LNCaP clone FGC (cell line): ENCODE results near the gene NHLRC2.

Experiments
- DNase-seq: peaks from one replicate; pipeline ENCODE4 v3.0.0-alpha.2; 2011; ENCODE audit warnings: low read depth
- H3K4me3 ChIP-seq: 2 replicates; pipeline ENCODE4 v1.5.1; 2011; ENCODE audit warnings: mild to moderate bottlenecking, low read depth, low read length, control low read depth
- TF ChIP-seq, protein P1 (sequence below): IDR thresholded peaks from 2 replicates; pipeline ENCODE4 v1.5.1; 2012; ENCODE audit warnings: mild to moderate bottlenecking; ENCODE audit not compliant: control insufficient read depth, insufficient read depth; ENCODE audit errors: extremely low read depth

NHLRC2 gene

DNA sequence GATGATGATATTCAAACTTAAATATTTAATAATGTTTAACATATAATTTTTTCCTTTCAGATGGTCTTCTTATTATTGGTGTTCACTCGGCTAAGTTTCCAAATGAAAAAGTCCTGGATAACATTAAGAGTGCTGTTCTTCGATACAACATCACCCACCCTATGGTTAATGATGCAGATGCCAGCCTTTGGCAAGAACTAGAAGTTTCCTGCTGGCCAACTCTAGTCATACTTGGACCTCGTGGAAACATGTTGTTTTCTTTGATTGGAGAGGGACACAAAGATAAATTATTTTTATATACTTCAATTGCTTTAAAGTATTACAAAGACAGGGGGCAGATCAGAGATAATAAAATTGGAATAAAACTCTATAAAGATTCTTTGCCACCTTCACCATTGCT is 22.0 kb downstream of the NHLRC2 start:
- TF ChIP-seq, protein P1, sequence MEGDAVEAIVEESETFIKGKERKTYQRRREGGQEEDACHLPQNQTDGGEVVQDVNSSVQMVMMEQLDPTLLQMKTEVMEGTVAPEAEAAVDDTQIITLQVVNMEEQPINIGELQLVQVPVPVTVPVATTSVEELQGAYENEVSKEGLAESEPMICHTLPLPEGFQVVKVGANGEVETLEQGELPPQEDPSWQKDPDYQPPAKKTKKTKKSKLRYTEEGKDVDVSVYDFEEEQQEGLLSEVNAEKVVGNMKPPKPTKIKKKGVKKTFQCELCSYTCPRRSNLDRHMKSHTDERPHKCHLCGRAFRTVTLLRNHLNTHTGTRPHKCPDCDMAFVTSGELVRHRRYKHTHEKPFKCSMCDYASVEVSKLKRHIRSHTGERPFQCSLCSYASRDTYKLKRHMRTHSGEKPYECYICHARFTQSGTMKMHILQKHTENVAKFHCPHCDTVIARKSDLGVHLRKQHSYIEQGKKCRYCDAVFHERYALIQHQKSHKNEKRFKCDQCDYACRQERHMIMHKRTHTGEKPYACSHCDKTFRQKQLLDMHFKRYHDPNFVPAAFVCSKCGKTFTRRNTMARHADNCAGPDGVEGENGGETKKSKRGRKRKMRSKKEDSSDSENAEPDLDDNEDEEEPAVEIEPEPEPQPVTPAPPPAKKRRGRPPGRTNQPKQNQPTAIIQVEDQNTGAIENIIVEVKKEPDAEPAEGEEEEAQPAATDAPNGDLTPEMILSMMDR = no peak
- no peak for DNase-seq
- no peak overlapping the region for H3K4me3 ChIP-seq

DNA sequence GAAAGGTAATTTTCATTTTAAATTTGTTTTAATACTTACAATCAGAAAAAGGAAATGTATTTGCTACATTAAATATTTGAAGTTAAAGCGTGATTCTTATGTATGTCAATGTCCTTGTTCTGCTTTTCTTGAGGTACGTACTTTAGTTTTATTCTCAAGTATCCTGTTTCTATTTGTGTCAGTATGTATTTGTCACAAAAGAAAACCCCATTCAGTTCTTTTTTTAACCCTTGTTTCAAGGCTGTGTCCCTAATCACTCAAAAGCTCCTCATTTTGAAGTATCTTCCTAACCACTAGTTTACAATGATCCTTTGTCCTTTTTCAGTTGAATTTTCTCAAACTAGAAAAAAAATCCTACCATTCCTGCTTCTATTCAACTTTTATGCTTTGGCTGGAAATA is 25.2 kb downstream of the NHLRC2 start:
- TF ChIP-seq, protein P1 = no peak
- no peak for DNase-seq
- no peak overlapping the region for H3K4me3 ChIP-seq

DNA sequence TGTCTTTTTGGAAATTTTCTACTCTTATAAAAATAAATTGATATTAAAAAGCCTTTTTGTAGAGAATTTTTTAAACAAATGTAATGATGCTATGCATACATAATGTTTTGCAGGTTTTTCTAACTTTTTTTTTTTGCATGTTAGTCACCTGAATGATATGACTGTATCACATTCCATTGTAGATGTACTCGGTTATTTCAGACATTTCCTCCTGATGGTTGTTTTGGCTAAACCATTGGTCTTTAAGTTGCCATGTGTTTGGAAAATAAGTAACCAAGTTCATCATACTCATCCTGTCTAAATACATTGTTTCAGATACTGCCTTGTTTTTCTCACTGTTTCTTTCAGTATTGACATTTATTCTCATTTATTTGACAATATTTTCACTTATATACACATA is 25.8 kb downstream of the NHLRC2 start:
- TF ChIP-seq, protein P1 = no peak
- H3K4me3 ChIP-seq = no peak overlapping the region
- DNase-seq = no peak

DNA sequence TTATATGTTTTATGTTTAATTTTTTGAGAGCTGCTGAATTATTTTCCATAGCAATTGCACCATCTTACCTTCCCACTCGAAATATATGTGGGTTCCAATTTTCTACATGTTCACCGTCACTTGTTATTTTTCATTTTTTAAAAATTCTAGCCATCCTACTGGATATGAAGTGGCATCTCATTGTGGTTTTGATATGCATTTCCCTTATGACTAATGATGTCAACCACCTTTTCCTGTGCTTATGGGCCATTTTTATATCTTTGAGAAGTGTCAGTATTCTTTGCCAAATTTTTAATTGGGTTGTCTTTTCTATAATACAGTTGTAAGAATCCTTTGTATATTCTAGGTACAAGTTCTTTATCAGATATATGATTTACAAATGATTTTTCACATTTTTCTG is 27.8 kb downstream of the NHLRC2 start:
- TF ChIP-seq, protein P1 = no peak
- no peak for DNase-seq

DNA sequence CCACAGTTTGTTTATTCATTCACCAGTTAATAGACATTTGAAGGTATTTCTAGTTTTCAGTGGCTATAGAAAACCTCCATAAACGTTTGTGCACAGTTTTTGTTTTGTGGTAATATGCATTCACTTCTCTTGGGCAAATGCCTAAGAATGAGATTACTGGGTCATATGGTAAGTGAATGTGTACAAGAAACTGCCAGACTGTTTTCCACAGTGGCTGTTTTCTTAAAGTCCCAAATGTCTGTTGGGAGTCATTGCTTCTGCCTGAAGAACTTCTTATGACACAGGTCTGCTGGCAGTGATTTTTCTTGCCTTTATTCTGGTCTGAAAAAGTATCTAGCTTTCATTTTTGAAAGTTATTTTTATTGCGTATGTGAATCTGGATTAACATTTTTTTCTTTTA is 35.5 kb downstream of the NHLRC2 start:
- no peak for DNase-seq
- TF ChIP-seq, protein P1 = no peak
- H3K4me3 ChIP-seq = no peak overlapping the region

More for the DNA sequence above, 27.8 kb downstream of the NHLRC2 start:
- H3K4me3 ChIP-seq = no peak overlapping the region

DNA sequence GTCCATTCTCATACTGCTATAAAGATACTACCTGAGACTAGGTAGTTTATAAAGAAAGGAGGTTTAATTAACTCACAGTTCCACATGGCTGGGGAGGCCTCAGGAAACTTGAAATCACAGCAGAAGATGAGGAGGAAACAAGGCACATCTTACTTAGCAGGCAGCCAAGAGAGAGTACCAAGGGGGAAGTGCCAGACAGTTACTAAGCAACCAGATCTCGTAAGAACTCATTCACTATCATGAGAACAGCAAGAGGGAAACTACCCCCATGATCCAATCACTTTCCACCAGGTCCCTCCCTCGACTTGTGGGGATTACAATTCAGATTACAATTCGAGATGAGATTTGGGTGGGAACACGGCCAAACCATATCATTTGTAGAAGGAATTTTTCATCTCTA is 36.3 kb downstream of the NHLRC2 start:
- TF ChIP-seq, protein P1 = no peak
- no peak for DNase-seq
- no peak overlapping the region for H3K4me3 ChIP-seq

DNA sequence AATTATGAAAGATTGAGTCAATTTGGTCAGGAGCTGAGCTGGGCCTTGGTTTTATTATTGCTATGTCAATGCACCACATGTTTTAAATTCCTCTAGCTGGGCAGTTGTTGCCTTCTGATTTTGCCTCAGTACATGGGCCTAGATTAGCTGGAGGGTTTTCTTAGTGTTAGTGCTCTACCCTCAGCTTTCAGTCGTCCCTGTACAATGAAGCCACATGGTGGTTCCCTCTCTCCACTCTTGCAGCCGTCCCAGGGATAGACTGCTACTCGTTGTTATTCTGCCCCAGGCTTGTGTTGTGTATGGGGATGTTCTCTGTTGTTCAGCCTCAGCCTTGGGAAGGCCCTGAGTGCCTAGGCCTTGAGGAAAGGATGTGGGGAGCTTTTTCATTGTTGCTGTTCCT is 37.0 kb downstream of the NHLRC2 start:
- TF ChIP-seq, protein P1 = no peak
- DNase-seq = no peak
- no peak overlapping the region for H3K4me3 ChIP-seq
